Endothelial cell of umbilical vein (primary cell): Measurements from ENCODE around the gene PPP1R13B. TPM values are rescaled to one million over a fixed set of nuclear protein-coding genes. Genes with fewer than 3 reads are reported as not detected.

Experiments used
- BruUV-seq: library from RNA; stranded (reverse); fragments of 400-500 nt; replicated peaks from 2 replicates; lab custom pipeline; 2021; lab: Mats Ljungman, UMichigan
- CTCF ChIA-PET: fragments of 300-600, 350-600 bp; sonication (Branson Sonifier 250); formaldehyde crosslinking; loops from one replicate; lab custom pipeline; 2021; ENCODE audit warnings: antibody characterized with exemption, inconsistent platforms; lab: Charles Lee
- POLR2A ChIA-PET: fragments of 300-600, 350-600 bp; sonication (Branson Sonifier 250); formaldehyde crosslinking; loops from one replicate; lab custom pipeline; 2021; ENCODE audit warnings: antibody characterized with exemption, inconsistent platforms; lab: Charles Lee
- DNase-seq: peaks from one replicate; pipeline ENCODE4 v3.0.0-alpha.2; 2011; ENCODE audit warnings: low read depth, low spot score
- FAIRE-seq: peaks from 2 replicates; lab custom pipeline; 2011; peaks lifted over from hg19 to GRCh38; lab: Jason Lieb, UNC
- H2AFZ ChIP-seq: 2 replicates; pipeline ENCODE4 v1.6.0; 2012; ENCODE audit warnings: low read depth, low read length, control low read depth, inconsistent platforms
- H3K27ac ChIP-seq: 2 replicates; pipeline ENCODE4 v1.5.1; 2011; ENCODE audit warnings: low read depth, mild to moderate bottlenecking, control low read depth, low read length, moderate library complexity; ENCODE audit not compliant: insufficient read depth
- H3K27me3 ChIP-seq, 2 experiments: 2 replicates each; pipeline versions ENCODE4 v1.6.0 to v1.6.1; 2011; ENCODE audit warnings: low read length in 2 of 2, mixed read lengths in 1 of 2; ENCODE audit not compliant: control insufficient read depth in 2 of 2, insufficient read depth in 2 of 2
- H3K36me3 ChIP-seq, 2 experiments: 2 replicates in 1 of 2; 3 replicates in 1 of 2; pipeline ENCODE4 v1.5.1; 2011; ENCODE audit warnings: low read length in 2 of 2, mild to moderate bottlenecking in 1 of 2, moderate library complexity in 1 of 2; ENCODE audit not compliant: control insufficient read depth in 2 of 2, insufficient read depth in 2 of 2; ENCODE audit errors: extremely low read depth in 1 of 2
- H3K4me1 ChIP-seq: 3 replicates; pipeline ENCODE4 v1.5.1; 2011; ENCODE audit warnings: mild to moderate bottlenecking, low read length; ENCODE audit not compliant: control insufficient read depth, insufficient read depth; ENCODE audit errors: extremely low read depth
- H3K4me2 ChIP-seq: 2 replicates; pipeline ENCODE4 v1.6.1; 2011; ENCODE audit warnings: low read length, control low read depth, mixed read lengths; ENCODE audit not compliant: insufficient read depth
- H3K4me3 ChIP-seq, 3 experiments: fragments of 200-600 bp in 1 of 3; sonication (generic), shearing (Covaris generic) in 1 of 3; replicated peaks in 1 of 3; 2 replicates each; pipeline ENCODE4 v1.5.1; 2011 to 2016; ENCODE audit warnings: control low read depth in 3 of 3, low read length in 3 of 3, mild to moderate bottlenecking in 2 of 3, inconsistent platforms in 1 of 3, low read depth in 1 of 3, moderate library complexity in 1 of 3; ENCODE audit not compliant: insufficient read depth in 1 of 3
- H3K79me2 ChIP-seq: 2 replicates; pipeline ENCODE4 v1.6.0; 2012; ENCODE audit warnings: low read length, inconsistent platforms; ENCODE audit not compliant: control insufficient read depth, insufficient read depth
- H3K9ac ChIP-seq: replicated peaks from 2 replicates; pipeline ENCODE3; 2011; ENCODE audit warnings: low read length, control low read depth; ENCODE audit not compliant: insufficient read depth; ENCODE audit errors: extremely low read depth
- H3K9me1 ChIP-seq: replicated peaks from 3 replicates; pipeline ENCODE4 v1.6.0; 2011; ENCODE audit warnings: mild to moderate bottlenecking, low read length; ENCODE audit not compliant: control insufficient read depth, insufficient read depth; ENCODE audit errors: extremely low read depth
- H3K9me3 ChIP-seq: replicated peaks from 2 replicates; pipeline ENCODE4 v1.5.1; 2012; ENCODE audit warnings: low read length, inconsistent platforms; ENCODE audit not compliant: control insufficient read depth, insufficient read depth
- H4K20me1 ChIP-seq: replicated peaks from 2 replicates; pipeline ENCODE3; 2011; ENCODE audit warnings: mild to moderate bottlenecking, low read length; ENCODE audit not compliant: control insufficient read depth, insufficient read depth; ENCODE audit errors: extremely low read depth
- CTCF ChIP-seq, 2 donors: IDR thresholded peaks; 1 replicate in 1 of 2; 2 replicates in 1 of 2; pipeline ENCODE4 v1.5.1; 2011; ENCODE audit warnings: low read length in 2 of 2, mild to moderate bottlenecking in 2 of 2, moderate library complexity in 2 of 2, control low read depth in 1 of 2, inconsistent platforms in 1 of 2, low read depth in 1 of 2; ENCODE audit not compliant: insufficient read depth in 1 of 2; ENCODE audit errors: extremely low read depth in 1 of 2
- EZH2 ChIP-seq: IDR thresholded peaks from 2 replicates; pipeline ENCODE4 v1.6.1; 2012; ENCODE audit warnings: borderline replicate concordance, low read depth, mild to moderate bottlenecking, moderate library complexity, low read length, inconsistent platforms; ENCODE audit not compliant: severe bottlenecking
- FOS ChIP-seq: IDR thresholded peaks from 2 replicates; pipeline ENCODE4 v1.6.1; 2011; ENCODE audit warnings: mild to moderate bottlenecking, low read length, moderate library complexity, borderline replicate concordance; ENCODE audit not compliant: insufficient read depth
- GATA2 ChIP-seq: IDR thresholded peaks from 2 replicates; pipeline ENCODE4 v1.7.0; 2011; ENCODE audit warnings: low read depth, mild to moderate bottlenecking, moderate library complexity, mixed read lengths, low read length; ENCODE audit not compliant: insufficient read length, insufficient read depth
- JUN ChIP-seq: IDR thresholded peaks from 2 replicates; pipeline ENCODE4 v1.6.1; 2011; ENCODE audit warnings: borderline replicate concordance, low read depth; ENCODE audit not compliant: insufficient read length, insufficient read depth
- MAX ChIP-seq: IDR thresholded peaks from 2 replicates; pipeline ENCODE4 v1.6.1; 2011; ENCODE audit not compliant: insufficient read depth, insufficient read length
- MYC ChIP-seq: IDR thresholded peaks from one replicate; pipeline ENCODE4 v1.6.1; 2011; ENCODE audit warnings: mild to moderate bottlenecking, low read depth, low read length
- POLR2A ChIP-seq: IDR thresholded peaks from 2 replicates; pipeline ENCODE4 v1.6.1; 2012; ENCODE audit warnings: low read depth, mild to moderate bottlenecking, control low read depth, low read length
- POLR2AphosphoS5 ChIP-seq: IDR thresholded peaks from 2 replicates; pipeline ENCODE4 v1.6.1; 2012; ENCODE audit warnings: low read depth, mild to moderate bottlenecking, control low read depth, low read length, moderate library complexity; ENCODE audit not compliant: insufficient read depth
- dilution Hi-C: fragments of 300-500 bp; cut with MboI; formaldehyde crosslinking; loops from one replicate; pipeline ENCODE4 v1.15.0; 2019; ENCODE audit warnings: low sequenced_read_pairs; ENCODE audit not compliant: extremely low pct_ligation_motif_present
- intact Hi-C: fragments of 100-400 bp; cut with micrococcal nuclease; formaldehyde crosslinking; loops from one replicate; pipeline ENCODE4 v1.10.0; 2022
- polyA plus RNA-seq, 4 experiments: library from polyadenylated mRNA; depleted of rRNA in 3 of 4; stranded (reverse) in 3 of 4; unstranded in 1 of 4; fragments of >200 nt; gene quantifications; 2 replicates each; pipeline versions ENCODE4 v1.2.1 to v1.2.3, GENCODE V29; 2011 to 2012; ENCODE audit warnings: missing spikeins in 1 of 4
- total RNA-seq: library from RNA; stranded (reverse); gene quantifications from 2 replicates; pipeline ENCODE4 v1.2.3, GENCODE V29; 2021

The PPP1R13B gene
- total and polyA plus RNA-seq, 2 donors (not counting 3 experiments of a cell fraction or from before 2014, with no cell fraction given): 10.0 to 30.0 TPM

GRCh38 chr14:103718572-103718971 is 128.8 kb downstream of the PPP1R13B start:
- no peak overlapping the region for H2AFZ ChIP-seq
- ChIA-PET CTCF (no interaction called here), POLR2A (interaction anchor here (0.6 kb wide), 1 partner anchor 276 kb away, joined by 3 read pairs; no protein-coding TSS in a partner anchor)
- no peak overlapping the region for H3K4me3 ChIP-seq
- dilution Hi-C loops (no loop called here), intact Hi-C loops (loop anchor here (5.0 kb wide), 1 partner anchor 129 kb away; the partner anchor contains the start of gene PPP1R13B)
- no peak for DNase-seq
- no peaks in the 10 kb centered on the region for H3K36me3 ChIP-seq
- FAIRE-seq: no peak
- H3K9me3 ChIP-seq: no peaks in the 10 kb centered on the region
- H3K27me3 ChIP-seq: no peaks in the 10 kb centered on the region
- BruUV-seq: no TSS peak
- TF ChIP-seq POLR2A (no peak), CTCF (IDR thresholded peaks at IDR 0.05; ENCODE audit: extremely low read depth in 1 of 2, insufficient read depth in 1 of 2, low read depth in 1 of 2, low read length in 2 of 2) (no peak), EZH2 (no peak), MYC (no peak), GATA2 (no peak), MAX (no peak), JUN (no peak), FOS (no peak), POLR2AphosphoS5 (no peak)
- H3K27ac ChIP-seq: no peak overlapping the region
- H4K20me1 ChIP-seq: no peaks in the 10 kb centered on the region
- peaks cover 11% of the 10 kb centered on the region for H3K4me1 ChIP-seq
- peaks cover 68% of the 10 kb centered on the region for H3K79me2 ChIP-seq
- no peaks in the 10 kb centered on the region for H3K9me1 ChIP-seq
- no peak overlapping the region for H3K9ac ChIP-seq
- no peak overlapping the region for H3K4me2 ChIP-seq
